Activated CD4-positive, alpha-beta T cell treated with anti-CD3 and anti-CD28 coated beads, Interleukin-2, amount 10 ng/mL, durations not matched to agents 7 days and 5 days (primary cell): ENCODE measurements around the gene ZNF862. TPM values are rescaled to one million over a fixed set of nuclear protein-coding genes. Genes with fewer than 3 reads are reported as not detected.

Experiments used
- CTCF ChIA-PET: fragments of 350-600 bp; sonication (Branson Sonifier 250); formaldehyde crosslinking; loops from one replicate; lab custom pipeline; 2021; ENCODE audit warnings: antibody characterized with exemption; lab: Charles Lee
- POLR2A ChIA-PET: fragments of 350-600 bp; sonication (Branson Sonifier 250); formaldehyde crosslinking; loops from one replicate; lab custom pipeline; 2021; ENCODE audit warnings: antibody characterized with exemption; lab: Charles Lee
- DNase-seq: peaks from one replicate; pipeline ENCODE4 v3.0.0-alpha.2; 2020
- H3K27ac Mint-ChIP-seq: one replicate; pipeline ENCODE4 v1.8.0; 2021; ENCODE audit warnings: mild to moderate bottlenecking, moderate library complexity, mixed read lengths
- H3K27me3 Mint-ChIP-seq: one replicate; pipeline ENCODE4 v1.8.0; 2021; ENCODE audit warnings: mixed read lengths
- H3K36me3 Mint-ChIP-seq: one replicate; pipeline ENCODE4 v1.8.0; 2021; ENCODE audit warnings: low read depth, mixed read lengths
- H3K4me1 Mint-ChIP-seq: one replicate; pipeline ENCODE4 v1.8.0; 2021; ENCODE audit warnings: mixed read lengths
- H3K4me3 Mint-ChIP-seq: one replicate; pipeline ENCODE4 v1.8.0; 2021; ENCODE audit warnings: mild to moderate bottlenecking, moderate library complexity, mixed read lengths
- H3K9me3 Mint-ChIP-seq: one replicate; pipeline ENCODE4 v1.8.0; 2021; ENCODE audit warnings: mixed read lengths
- total RNA-seq, 2 experiments: library from RNA; stranded (reverse); gene quantifications; one replicate each; pipeline ENCODE4 v1.2.3, GENCODE V29; 2021

Gene ZNF862
- total RNA-seq, 2 experiments from 2014 or later, result 31.3 to 35.8 TPM

DNA sequence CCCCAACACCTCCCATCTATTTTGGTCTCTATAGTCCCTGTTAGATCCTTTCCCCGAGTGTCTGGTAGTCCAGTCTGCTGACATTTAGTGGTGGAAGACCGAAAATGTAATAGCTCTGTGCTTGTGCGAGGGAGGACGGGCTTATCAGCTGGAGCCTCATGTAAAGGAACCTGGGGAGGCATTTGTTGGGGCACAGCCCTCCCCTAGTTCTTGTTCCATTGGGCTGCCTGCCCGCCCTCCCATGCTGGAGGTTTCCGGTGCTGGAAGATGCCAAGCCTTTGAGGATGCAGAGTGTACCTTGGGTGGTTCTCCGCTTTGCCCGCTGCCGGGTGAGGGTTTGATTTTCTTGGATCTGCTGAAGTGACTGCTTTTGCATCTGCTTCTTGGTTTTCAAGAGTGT, 5.4 kb downstream of the ZNF862 start:
- Mint-ChIP-seq H3K36me3 (peaks cover 27% of the 10 kb centered on the region), H3K4me1 (peaks cover 23% of the 10 kb centered on the region), H3K4me3 (no peak overlapping the region), H3K9me3 (no peaks in the 10 kb centered on the region), H3K27ac (no peak overlapping the region), H3K27me3 (no peaks in the 10 kb centered on the region)
- ChIA-PET POLR2A (no interaction called here), CTCF (interaction anchor here (0.6 to 1.0 kb wide), 2 partner anchors 11 to 356 kb away, joined by 4 read pairs; no protein-coding TSS in a partner anchor)
- DNase-seq, result no peak

GRCh38 chr7:149844445-149844844, 6.3 kb downstream of the ZNF862 start:
- DNase-seq, result no peak
- Mint-ChIP-seq H3K4me3 (no peak overlapping the region), H3K27me3 (no peaks in the 10 kb centered on the region), H3K4me1 (peaks cover 16% of the 10 kb centered on the region), H3K27ac (no peak overlapping the region), H3K9me3 (no peaks in the 10 kb centered on the region), H3K36me3 (peaks cover 29% of the 10 kb centered on the region)
- ChIA-PET POLR2A (no interaction called here), CTCF (interaction anchor here (1.0 kb wide), 1 partner anchor 10 kb away, joined by 4 read pairs; no protein-coding TSS in a partner anchor)

- peaks cover 15% of the 10 kb centered on the region for H3K4me1 Mint-ChIP-seq
- H3K4me3 Mint-ChIP-seq, result no peak overlapping the region
- H3K9me3 Mint-ChIP-seq, result no peaks in the 10 kb centered on the region
- ChIA-PET CTCF (no interaction called here), POLR2A (no interaction called here)
- H3K27me3 Mint-ChIP-seq, result no peaks in the 10 kb centered on the region
- H3K27ac Mint-ChIP-seq, result no peak overlapping the region
- H3K36me3 Mint-ChIP-seq, result peaks cover 35% of the 10 kb centered on the region
- DNase-seq, result no peak
These were observed 7.2 kb downstream of the ZNF862 start for GRCh38 chr7:149845257-149845980.

GRCh38 chr7:149846021-149846420, 7.8 kb downstream of the ZNF862 start:
- Mint-ChIP-seq H3K27ac (no peak overlapping the region), H3K4me1 (peaks cover 13% of the 10 kb centered on the region), H3K36me3 (peaks cover 36% of the 10 kb centered on the region), H3K27me3 (no peaks in the 10 kb centered on the region), H3K4me3 (no peak overlapping the region), H3K9me3 (no peaks in the 10 kb centered on the region)
- ChIA-PET CTCF (no interaction called here), POLR2A (no interaction called here)
- DNase-seq, result no peak

DNA sequence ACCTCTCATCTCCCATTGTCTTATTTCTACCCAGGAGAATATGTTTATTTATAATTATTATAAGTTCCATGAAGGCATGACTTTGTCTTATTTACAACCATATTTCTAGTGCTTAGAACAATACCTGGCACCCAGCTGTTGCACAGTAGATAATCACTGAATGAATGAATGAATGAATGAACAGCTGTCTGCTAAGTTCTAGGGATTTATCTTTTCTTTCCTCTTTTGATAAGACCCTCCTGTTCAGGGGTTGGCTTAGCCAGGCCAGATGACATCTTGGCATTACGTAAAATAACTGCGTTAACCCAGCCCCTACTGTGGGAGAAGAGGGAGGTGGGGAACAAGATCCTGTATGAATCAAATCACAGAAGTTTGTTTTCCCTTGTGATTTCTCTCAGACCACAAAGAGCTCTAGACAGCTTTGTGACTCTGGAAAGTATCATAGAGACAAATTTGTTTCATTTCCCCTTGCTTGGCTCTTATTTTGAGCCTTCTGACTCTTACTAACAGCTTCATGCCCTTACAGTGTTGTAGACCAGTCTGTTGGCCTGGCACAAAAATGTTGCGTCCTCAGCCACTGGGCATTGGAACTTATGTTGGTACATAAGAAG, 8.4 kb downstream of the ZNF862 start:
- Mint-ChIP-seq H3K27me3 (no peaks in the 10 kb centered on the region), H3K36me3 (peaks cover 36% of the 10 kb centered on the region), H3K4me3 (no peak overlapping the region), H3K9me3 (no peaks in the 10 kb centered on the region), H3K27ac (no peak overlapping the region), H3K4me1 (peaks cover 13% of the 10 kb centered on the region)
- CTCF ChIA-PET, result no interaction called here
- POLR2A ChIA-PET, result no interaction called here
- DNase-seq, result no peak

DNA sequence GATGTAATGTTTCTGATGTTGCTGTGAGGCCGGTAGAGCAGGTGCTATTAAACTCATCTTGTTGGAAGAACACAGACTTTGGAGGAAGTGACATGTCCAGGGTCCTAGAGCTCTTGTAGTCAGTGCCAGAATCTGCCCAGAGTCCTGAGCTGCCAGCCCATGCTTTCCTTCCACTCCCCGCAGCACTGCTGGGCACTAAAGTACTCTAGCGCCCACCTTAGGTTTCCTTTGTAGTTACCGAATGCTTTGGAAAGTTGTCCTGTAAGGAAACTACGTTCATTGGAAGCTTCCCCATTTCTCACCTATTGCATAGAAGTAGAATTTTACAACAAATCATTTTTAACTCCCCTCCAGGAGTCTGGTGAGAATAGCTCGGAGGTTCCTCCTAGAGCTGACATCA, 11.0 kb downstream of the ZNF862 start:
- no peak for DNase-seq
- peaks cover 13% of the 10 kb centered on the region for H3K4me1 Mint-ChIP-seq
- H3K27me3 Mint-ChIP-seq, result no peaks in the 10 kb centered on the region
- no peak overlapping the region for H3K4me3 Mint-ChIP-seq
- H3K27ac Mint-ChIP-seq, result no peak overlapping the region
- ChIA-PET CTCF (interaction anchor here (0.7 to 3.4 kb wide), 7 partner anchors 10 to 42 kb away, joined by 3 to 20 read pairs (median 3); partner anchors contain the start of gene ZNF862), POLR2A (no interaction called here)
- H3K9me3 Mint-ChIP-seq, result no peaks in the 10 kb centered on the region
- peaks cover 42% of the 10 kb centered on the region for H3K36me3 Mint-ChIP-seq

GRCh38 chr7:149850007-149850594, 11.9 kb downstream of the ZNF862 start:
- peaks cover 20% of the 10 kb centered on the region for H3K4me1 Mint-ChIP-seq
- ChIA-PET CTCF (interaction anchor here (0.7 to 3.4 kb wide), 7 partner anchors 11 to 43 kb away, joined by 3 to 20 read pairs (median 3); partner anchors contain the start of gene ZNF862), POLR2A (interaction anchor here (0.5 kb wide), 1 partner anchor 155 kb away, joined by 5 read pairs; no protein-coding TSS in a partner anchor)
- no peak overlapping the region for H3K27ac Mint-ChIP-seq
- no peaks in the 10 kb centered on the region for H3K9me3 Mint-ChIP-seq
- H3K27me3 Mint-ChIP-seq, result no peaks in the 10 kb centered on the region
- no peak overlapping the region for H3K4me3 Mint-ChIP-seq
- peaks cover 39% of the 10 kb centered on the region for H3K36me3 Mint-ChIP-seq
- no peak for DNase-seq

DNA sequence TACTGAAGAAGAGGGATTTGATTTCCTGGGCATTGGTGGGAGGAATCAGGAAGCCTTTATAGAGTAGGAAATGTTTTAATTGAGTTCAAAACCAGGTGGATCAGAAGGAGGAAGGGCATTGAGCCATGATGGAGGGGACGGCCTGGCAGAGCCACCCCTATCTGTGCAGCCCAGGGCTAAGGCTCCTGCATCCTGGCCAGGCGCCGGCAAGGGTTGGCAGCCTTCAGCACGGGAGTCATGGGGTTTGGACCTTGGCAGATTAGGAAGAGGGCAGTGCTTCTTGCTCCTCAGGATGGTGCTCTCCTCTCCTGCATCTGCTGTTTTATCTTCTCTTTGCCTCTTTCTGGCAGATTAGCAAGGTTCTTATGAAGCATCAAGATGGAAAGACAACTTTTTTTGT, 12.5 kb downstream of the ZNF862 start:
- peaks cover 24% of the 10 kb centered on the region for H3K4me1 Mint-ChIP-seq
- H3K27ac Mint-ChIP-seq, result no peak overlapping the region
- H3K9me3 Mint-ChIP-seq, result no peaks in the 10 kb centered on the region
- peaks cover 40% of the 10 kb centered on the region for H3K36me3 Mint-ChIP-seq
- H3K27me3 Mint-ChIP-seq, result no peaks in the 10 kb centered on the region
- no peak for DNase-seq
- CTCF ChIA-PET, result interaction anchor here (1.4 to 3.4 kb wide), 5 partner anchors 11 to 17 kb away, joined by 3 to 20 read pairs (median 3); partner anchors contain the start of gene ZNF862
- POLR2A ChIA-PET, result no interaction called here
- no peak overlapping the region for H3K4me3 Mint-ChIP-seq

DNA sequence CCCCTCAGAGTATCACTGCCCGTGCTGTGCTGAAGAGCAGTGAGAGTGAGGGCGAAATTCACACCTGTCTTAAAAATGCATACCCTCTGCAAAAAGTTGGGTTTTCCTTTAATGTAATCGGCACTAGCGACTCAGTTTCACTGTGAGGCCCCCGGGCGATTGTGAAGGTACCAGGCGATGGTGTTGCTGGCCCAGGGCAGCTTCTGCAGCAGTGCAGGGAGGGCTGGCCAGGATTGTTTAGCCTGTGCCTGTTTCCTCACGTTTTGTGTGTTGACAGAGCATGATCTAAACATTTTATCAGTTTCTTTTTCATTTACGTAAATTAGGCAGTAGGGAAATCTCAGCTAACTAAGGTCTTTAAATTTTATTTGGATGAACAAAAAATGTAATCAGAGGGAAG, 13.3 kb downstream of the ZNF862 start:
- Mint-ChIP-seq H3K27ac (no peak overlapping the region), H3K36me3 (peaks cover 39% of the 10 kb centered on the region), H3K4me1 (peaks cover 31% of the 10 kb centered on the region), H3K9me3 (no peaks in the 10 kb centered on the region), H3K27me3 (no peaks in the 10 kb centered on the region), H3K4me3 (no peak overlapping the region)
- POLR2A ChIA-PET, result no interaction called here
- DNase-seq, result no peak
- CTCF ChIA-PET, result interaction anchor here (0.6 to 1.5 kb wide), 2 partner anchors 13 to 16 kb away, joined by 3 read pairs; partner anchors contain the start of gene ZNF862

- Mint-ChIP-seq H3K4me3 (no peak overlapping the region), H3K9me3 (no peaks in the 10 kb centered on the region), H3K27me3 (no peaks in the 10 kb centered on the region), H3K36me3 (peaks cover 35% of the 10 kb centered on the region), H3K4me1 (peaks cover 47% of the 10 kb centered on the region), H3K27ac (no peak overlapping the region)
- DNase-seq, result no peak
- CTCF ChIA-PET, result interaction anchor here (0.9 to 2.3 kb wide), 4 partner anchors 11 to 18 kb away, joined by 3 to 5 read pairs (median 4); partner anchors contain the start of gene ZNF862
- POLR2A ChIA-PET, result no interaction called here
These were observed 15.0 kb downstream of the ZNF862 start for GRCh38 chr7:149853157-149853556.

- CTCF ChIA-PET, result interaction anchor here (0.9 to 2.3 kb wide), 5 partner anchors 11 to 17 kb away, joined by 3 to 6 read pairs (median 4); no protein-coding TSS in a partner anchor
- Mint-ChIP-seq H3K36me3 (peaks cover 33% of the 10 kb centered on the region), H3K9me3 (no peaks in the 10 kb centered on the region), H3K4me3 (no peak overlapping the region), H3K27ac (no peak overlapping the region), H3K27me3 (no peaks in the 10 kb centered on the region), H3K4me1 (peaks cover 46% of the 10 kb centered on the region)
- POLR2A ChIA-PET, result no interaction called here
- peak; percentile 20 for DNase-seq
These were observed 16.6 kb downstream of the ZNF862 start for GRCh38 chr7:149854611-149855360.
